HCT116 (cell line): Measurements from ENCODE around the gene TMEM63B. TPM values are rescaled to one million over a fixed set of nuclear protein-coding genes. Genes with fewer than 3 reads are reported as not detected.

Experiments
- ATAC-seq: fragments of 200-7000 bp; cut with Tn5 transposase; 2 replicates; pipeline ENCODE4 v1.9.1; 2020; ENCODE audit warnings: mild to moderate bottlenecking, moderate library complexity
- BruUV-seq: library from RNA; stranded (reverse); fragments of 400-500 nt; replicated peaks from 2 replicates; lab custom pipeline; 2021; lab: Mats Ljungman, UMichigan
- CTCF ChIA-PET: fragments of 300-600 bp; sonication (Branson Sonifier 250); formaldehyde crosslinking; loops from one replicate; lab custom pipeline; 2021; ENCODE audit warnings: antibody characterized with exemption; lab: Charles Lee
- POLR2A ChIA-PET: fragments of 300-600, 350-600 bp; sonication (Branson Sonifier 250); formaldehyde crosslinking; loops from one replicate; lab custom pipeline; 2021; ENCODE audit warnings: antibody characterized with exemption; lab: Charles Lee
- RAD21 ChIA-PET, 2 experiments: fragments of 300-600 bp; sonication (Branson Sonifier 250); formaldehyde crosslinking; loops; one replicate each; lab custom pipeline; 2023; ENCODE audit warnings: low total read pairs in 2 of 2; ENCODE audit not compliant: uncharacterized antibody in 2 of 2, unreplicated experiment in 2 of 2, low non-redundant PET in 1 of 2; lab: Charles Lee
- DNase-seq: peaks from one replicate; pipeline ENCODE4 v3.0.0-alpha.2; 2010; ENCODE audit warnings: low read depth, low spot score
- H2AFZ ChIP-seq: fragments of 200-600 bp; shearing (Covaris generic), sonication (generic); 2 replicates; pipeline ENCODE4 v1.6.1; 2017; ENCODE audit warnings: low read depth, mixed run types, mixed read lengths, antibody characterized with exemption, low read length; ENCODE audit not compliant: poor library complexity, severe bottlenecking
- H3K27ac ChIP-seq: 2 replicates; pipeline ENCODE4 v1.5.1; 2012; ENCODE audit warnings: low read depth, low read length
- H3K27me3 ChIP-seq: fragments of 200-600 bp; sonication (generic); 2 replicates; pipeline ENCODE4 v1.6.1; 2016; ENCODE audit warnings: mixed run types, low read length, mixed read lengths; ENCODE audit not compliant: insufficient read depth
- H3K36me3 ChIP-seq, 2 experiments: fragments of 200-500 bp in 1 of 2; fragments of 200-600 bp in 1 of 2; sonication (Bioruptor generic) in 1 of 2; sonication (generic) in 1 of 2; 2 replicates each; pipeline versions ENCODE4 v1.5.1 to v1.6.1; 2014 to 2016; ENCODE audit warnings: low read length in 2 of 2, inconsistent platforms in 1 of 2, mixed read lengths in 1 of 2, mixed run types in 1 of 2; ENCODE audit not compliant: insufficient read depth in 2 of 2, control insufficient read depth in 1 of 2
- H3K4me1 ChIP-seq, 2 experiments: fragments of 200-600 bp in 1 of 2; sonication (generic) in 1 of 2; 2 replicates each; pipeline versions ENCODE4 v1.5.1 to v1.6.1; 2012 to 2017; ENCODE audit warnings: low read length in 2 of 2, inconsistent platforms in 1 of 2, mild to moderate bottlenecking in 1 of 2, mixed read lengths in 1 of 2, mixed run types in 1 of 2, moderate library complexity in 1 of 2; ENCODE audit not compliant: insufficient read depth in 2 of 2, control insufficient read depth in 1 of 2
- H3K4me2 ChIP-seq: fragments of 200-600 bp; sonication (generic); 2 replicates; pipeline ENCODE4 v1.6.1; 2017; ENCODE audit warnings: mixed run types, low read length, mixed read lengths
- H3K4me3 ChIP-seq, 2 experiments: fragments of 200-600 bp in 1 of 2; sonication (generic) in 1 of 2; replicated peaks in 1 of 2; 2 replicates each; pipeline ENCODE4 v1.5.1; 2011 to 2016; ENCODE audit warnings: low read length in 2 of 2, control low read depth in 1 of 2, low read depth in 1 of 2, mild to moderate bottlenecking in 1 of 2, mixed read lengths in 1 of 2, mixed run types in 1 of 2
- H3K79me2 ChIP-seq: fragments of 200-600 bp; sonication (generic); 2 replicates; pipeline ENCODE4 v1.6.1; 2017; ENCODE audit warnings: mild to moderate bottlenecking, mixed run types, low read length, moderate library complexity, mixed read lengths; ENCODE audit not compliant: insufficient read depth
- H3K9ac ChIP-seq: fragments of 200-600 bp; sonication (generic); 2 replicates; pipeline ENCODE4 v1.6.1; 2016; ENCODE audit warnings: low read length, mixed read lengths
- H3K9me2 ChIP-seq: fragments of 200-600 bp; sonication (generic), shearing (Covaris generic); 2 replicates; pipeline ENCODE4 v1.6.1; 2017; ENCODE audit warnings: mixed run types, mild to moderate bottlenecking, moderate library complexity; ENCODE audit not compliant: insufficient read depth
- H3K9me3 ChIP-seq, 2 experiments: fragments of 200-500 bp in 1 of 2; fragments of 200-600 bp in 1 of 2; sonication (Bioruptor generic) in 1 of 2; sonication (generic) in 1 of 2; 2 replicates each; pipeline ENCODE4 v1.6.1; 2014 to 2017; ENCODE audit warnings: low read length in 2 of 2, mixed read lengths in 2 of 2, inconsistent platforms in 1 of 2, low read depth in 1 of 2, mild to moderate bottlenecking in 1 of 2, mixed run types in 1 of 2, moderate library complexity in 1 of 2; ENCODE audit not compliant: control insufficient read depth in 1 of 2, insufficient read depth in 1 of 2
- H4K20me1 ChIP-seq: fragments of 200-600 bp; sonication (generic), shearing (Covaris generic); 2 replicates; pipeline ENCODE4 v1.6.1; 2017; ENCODE audit warnings: mixed run types, mild to moderate bottlenecking, moderate library complexity; ENCODE audit not compliant: insufficient read depth
- CBX3 ChIP-seq: IDR thresholded peaks from 2 replicates; pipeline ENCODE4 v1.6.1; 2012; ENCODE audit warnings: low read depth
- CEBPB ChIP-seq: IDR thresholded peaks from 2 replicates; pipeline ENCODE4 v1.6.1; 2012; ENCODE audit warnings: low read depth
- RAD21 ChIP-seq: IDR thresholded peaks from 2 replicates; pipeline ENCODE4 v1.6.1; 2012; ENCODE audit warnings: low read depth, mild to moderate bottlenecking
- SP1 ChIP-seq: IDR thresholded peaks from 2 replicates; pipeline ENCODE4 v1.6.1; 2012; ENCODE audit warnings: low read depth
- SRF ChIP-seq: IDR thresholded peaks from 2 replicates; pipeline ENCODE4 v1.6.1; 2012; ENCODE audit warnings: low read depth
- TCF7L2 ChIP-seq: IDR thresholded peaks from 2 replicates; pipeline ENCODE4 v1.7.0; 2011; ENCODE audit warnings: borderline replicate concordance, inconsistent platforms; ENCODE audit not compliant: insufficient read depth, insufficient read length; ENCODE audit errors: extremely low read depth
- intact Hi-C: fragments of 100-400 bp; cut with micrococcal nuclease; formaldehyde crosslinking; loops from 2 replicates; pipeline ENCODE4 v1.10.0; 2022
- total RNA-seq: library from RNA; stranded (reverse); gene quantifications from one replicate; pipeline ENCODE4 v1.2.1, GENCODE V29; 2021; ENCODE audit not compliant: unreplicated experiment
- TF ChIP-seq, protein P1 (sequence below): IDR thresholded peaks from 2 replicates; pipeline ENCODE4 v1.6.1; 2012; ENCODE audit warnings: low read depth
- TF ChIP-seq, protein P2 (sequence below): IDR thresholded peaks from 2 replicates; pipeline ENCODE4 v1.6.1; 2012

TMEM63B gene
- total RNA-seq, 1 experiment from 2014 or later: 58.2 TPM

DNA sequence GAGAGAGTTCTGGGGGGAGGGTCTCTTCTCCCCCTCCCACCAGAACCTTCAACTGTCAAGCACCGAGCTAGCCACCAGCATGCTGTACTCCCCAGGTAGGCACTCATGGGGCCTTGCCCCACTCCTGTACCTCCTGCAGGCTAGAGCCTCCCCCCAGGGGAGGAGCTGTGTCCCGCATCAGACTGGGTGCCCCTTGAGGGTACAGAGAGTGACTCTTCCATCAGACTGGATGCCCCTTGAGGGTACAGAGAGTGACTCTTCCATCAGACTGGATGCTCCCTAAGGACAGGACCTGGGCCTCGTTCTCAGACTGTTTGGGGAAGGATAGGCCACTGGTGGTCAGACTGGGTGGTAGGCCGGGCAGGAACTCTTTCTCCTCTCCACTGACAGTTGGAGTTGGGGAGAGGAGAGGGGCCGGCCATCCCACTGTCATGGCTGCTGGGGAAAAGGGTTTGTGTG, 31.4 kb downstream of the TMEM63B start, which contains the start of gene CAPN11 (continued):
- TF ChIP-seq, protein P1, sequence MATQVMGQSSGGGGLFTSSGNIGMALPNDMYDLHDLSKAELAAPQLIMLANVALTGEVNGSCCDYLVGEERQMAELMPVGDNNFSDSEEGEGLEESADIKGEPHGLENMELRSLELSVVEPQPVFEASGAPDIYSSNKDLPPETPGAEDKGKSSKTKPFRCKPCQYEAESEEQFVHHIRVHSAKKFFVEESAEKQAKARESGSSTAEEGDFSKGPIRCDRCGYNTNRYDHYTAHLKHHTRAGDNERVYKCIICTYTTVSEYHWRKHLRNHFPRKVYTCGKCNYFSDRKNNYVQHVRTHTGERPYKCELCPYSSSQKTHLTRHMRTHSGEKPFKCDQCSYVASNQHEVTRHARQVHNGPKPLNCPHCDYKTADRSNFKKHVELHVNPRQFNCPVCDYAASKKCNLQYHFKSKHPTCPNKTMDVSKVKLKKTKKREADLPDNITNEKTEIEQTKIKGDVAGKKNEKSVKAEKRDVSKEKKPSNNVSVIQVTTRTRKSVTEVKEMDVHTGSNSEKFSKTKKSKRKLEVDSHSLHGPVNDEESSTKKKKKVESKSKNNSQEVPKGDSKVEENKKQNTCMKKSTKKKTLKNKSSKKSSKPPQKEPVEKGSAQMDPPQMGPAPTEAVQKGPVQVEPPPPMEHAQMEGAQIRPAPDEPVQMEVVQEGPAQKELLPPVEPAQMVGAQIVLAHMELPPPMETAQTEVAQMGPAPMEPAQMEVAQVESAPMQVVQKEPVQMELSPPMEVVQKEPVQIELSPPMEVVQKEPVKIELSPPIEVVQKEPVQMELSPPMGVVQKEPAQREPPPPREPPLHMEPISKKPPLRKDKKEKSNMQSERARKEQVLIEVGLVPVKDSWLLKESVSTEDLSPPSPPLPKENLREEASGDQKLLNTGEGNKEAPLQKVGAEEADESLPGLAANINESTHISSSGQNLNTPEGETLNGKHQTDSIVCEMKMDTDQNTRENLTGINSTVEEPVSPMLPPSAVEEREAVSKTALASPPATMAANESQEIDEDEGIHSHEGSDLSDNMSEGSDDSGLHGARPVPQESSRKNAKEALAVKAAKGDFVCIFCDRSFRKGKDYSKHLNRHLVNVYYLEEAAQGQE: no peak
- TF ChIP-seq, protein P2, sequence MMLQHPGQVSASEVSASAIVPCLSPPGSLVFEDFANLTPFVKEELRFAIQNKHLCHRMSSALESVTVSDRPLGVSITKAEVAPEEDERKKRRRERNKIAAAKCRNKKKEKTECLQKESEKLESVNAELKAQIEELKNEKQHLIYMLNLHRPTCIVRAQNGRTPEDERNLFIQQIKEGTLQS: no peak

DNA sequence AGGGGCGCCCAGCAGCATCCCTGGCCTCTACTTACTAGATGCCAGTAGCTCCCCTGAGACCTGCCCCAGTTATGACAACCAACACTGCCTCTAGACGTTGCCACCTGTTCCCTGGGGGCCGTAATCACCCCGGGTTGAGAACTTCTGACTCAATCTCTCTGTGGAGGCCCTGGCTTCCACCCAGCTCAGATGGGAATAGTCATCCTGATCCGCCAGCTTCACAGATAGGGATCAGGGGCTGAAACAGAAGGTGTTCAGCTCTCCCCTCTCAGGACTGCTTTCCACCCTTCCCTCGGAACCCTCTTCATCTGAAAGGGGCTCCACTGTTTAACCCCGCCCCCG, 34.6 kb downstream of the TMEM63B start:
- Histone ChIP-seq H3K27me3 (peaks cover 12% of the 10 kb centered on the region), H2AFZ (no peak overlapping the region), H3K36me3 (no peaks in the 10 kb centered on the region), H3K9me3 (no peaks in the 10 kb centered on the region), H3K4me1 (peaks cover 0 to 15% of the 10 kb centered on the region in 2 experiments; a peak in 2 of 4 replicates), H3K4me2 (no peak overlapping the region), H3K27ac (no peak overlapping the region)
- ATAC-seq: no peak
- BruUV-seq: no TSS peak
- CTCF ChIA-PET: interaction anchor here (1.2 to 1.4 kb wide), 2 partner anchors 11 to 65 kb away, joined by 3 to 5 read pairs; no protein-coding TSS in a partner anchor
- intact Hi-C loops: no loop called here
- DNase-seq: no peak
- TF ChIP-seq RAD21: no peak
- TF ChIP-seq SRF: no peak
- TF ChIP-seq, protein P1: no peak
- TF ChIP-seq CEBPB: no peak
- TF ChIP-seq CBX3: no peak
- no peak for TF ChIP-seq SP1
- TF ChIP-seq TCF7L2: no peak
- TF ChIP-seq, all 23 proteins: peak for 0
- H3K9ac ChIP-seq: no peak overlapping the region
- POLR2A ChIA-PET: interaction anchor here (0.8 kb wide), 1 partner anchor 17 kb away, joined by 3 read pairs; no protein-coding TSS in a partner anchor
- H4K20me1 ChIP-seq: no peaks in the 10 kb centered on the region
- H3K9me2 ChIP-seq: no peaks in the 10 kb centered on the region
- RAD21 ChIA-PET: no interaction called here
- no peak overlapping the region for H3K4me3 ChIP-seq
- H3K79me2 ChIP-seq: no peaks in the 10 kb centered on the region
